Measurements from ENCODE around the gene ATP11B. TPM values are rescaled to one million over a fixed set of nuclear protein-coding genes. Genes with fewer than 3 reads are reported as not detected.

Gene ATP11B
- total RNA-seq, 3 donors from 2014 or later (not counting 1 experiment from before 2014, with no cell fraction given), result 157 to 174 (median 172) TPM

GRCh38 chr3:182962166-182962565 lies 168.9 kb downstream of the ATP11B start:
- Mint-ChIP-seq H3K27ac (peak overlapping the region; percentile 25 to 58), H3K27me3 (ENCODE audit: low read depth in 2 of 2) (no peaks in the 10 kb centered on the region), H3K4me1 (peaks cover 42 to 49% of the 10 kb centered on the region in 2 donors), H3K4me3 (no peak overlapping the region), H3K9me3 (no peaks in the 10 kb centered on the region), H3K36me3 (no peaks in the 10 kb centered on the region)
- intact Hi-C loops (cut with micrococcal nuclease), result loop anchor here (10.0 kb wide), 1 partner anchor 167 kb away; the partner anchor contains the start of gene ATP11B
- DNase-seq (no peak), ATAC-seq (no peak)
- H3K4me3 ChIP-seq (ENCODE audit: low read length), result no peak overlapping the region
- no peak for TF ChIP-seq CTCF (IDR thresholded peaks at IDR 0.05)
- peaks cover 18% of the 10 kb centered on the region for H3K36me3 ChIP-seq (ENCODE audit: control insufficient read depth, insufficient read depth, low read length)
- H3K27me3 ChIP-seq (ENCODE audit: control insufficient read depth, insufficient read depth, low read length), result no peaks in the 10 kb centered on the region
- no peak overlapping the region for H3K27ac ChIP-seq (ENCODE audit: low read length)
- no peaks in the 10 kb centered on the region for H3K9me3 ChIP-seq (ENCODE audit: control insufficient read depth, insufficient read depth, low read length)
- peaks cover 11% of the 10 kb centered on the region for H3K4me1 ChIP-seq (ENCODE audit: control insufficient read depth, insufficient read depth, low read length)

- Histone ChIP-seq H3K4me3 (ENCODE audit: low read length) (no peak overlapping the region), H3K9me3 (ENCODE audit: control insufficient read depth, insufficient read depth, low read length) (peaks cover 4% of the 10 kb centered on the region), H3K4me1 (ENCODE audit: control insufficient read depth, insufficient read depth, low read length) (peaks cover 19% of the 10 kb centered on the region), H3K27me3 (ENCODE audit: control insufficient read depth, insufficient read depth, low read length) (no peaks in the 10 kb centered on the region), H3K27ac (ENCODE audit: low read length) (no peak overlapping the region), H3K36me3 (ENCODE audit: control insufficient read depth, insufficient read depth, low read length) (peaks cover 17% of the 10 kb centered on the region)
- no peaks in the 10 kb centered on the region for H3K27me3 Mint-ChIP-seq (ENCODE audit: low read depth in 2 of 2)
- intact Hi-C loops (cut with micrococcal nuclease), result loop anchor here (10.0 kb wide), 1 partner anchor 169 kb away; the partner anchor contains the start of gene ATP11B
- H3K9me3 Mint-ChIP-seq, result no peaks in the 10 kb centered on the region
- ATAC-seq (no peak), DNase-seq (no peak)
- H3K27ac Mint-ChIP-seq, result no peak overlapping the region
- no peak for TF ChIP-seq CTCF (IDR thresholded peaks at IDR 0.05)
- no peaks in the 10 kb centered on the region for H3K36me3 Mint-ChIP-seq
- H3K4me1 Mint-ChIP-seq, result peaks cover 51 to 65% of the 10 kb centered on the region in 2 donors
- no peak overlapping the region for H3K4me3 Mint-ChIP-seq
- WGBS (ENCODE audit: insufficient coverage), result no CpG with 5 or more reads among the region's 1 CpG
Observed at GRCh38 chr3:182964179-182964578, 170.9 kb downstream of the ATP11B start.

- Histone ChIP-seq H3K4me1 (ENCODE audit: control insufficient read depth, insufficient read depth, low read length) (peaks cover 19% of the 10 kb centered on the region), H3K36me3 (ENCODE audit: control insufficient read depth, insufficient read depth, low read length) (peaks cover 10% of the 10 kb centered on the region), H3K4me3 (ENCODE audit: low read length) (no peak overlapping the region), H3K9me3 (ENCODE audit: control insufficient read depth, insufficient read depth, low read length) (peaks cover 4% of the 10 kb centered on the region), H3K27me3 (ENCODE audit: control insufficient read depth, insufficient read depth, low read length) (no peaks in the 10 kb centered on the region), H3K27ac (ENCODE audit: low read length) (no peak overlapping the region)
- no peak for TF ChIP-seq CTCF (IDR thresholded peaks at IDR 0.05)
- Mint-ChIP-seq H3K36me3 (no peaks in the 10 kb centered on the region), H3K27ac (peak overlapping the region; percentile 61 to 72), H3K4me1 (peaks cover 53 to 59% of the 10 kb centered on the region in 2 donors), H3K9me3 (no peaks in the 10 kb centered on the region), H3K27me3 (ENCODE audit: low read depth in 2 of 2) (no peaks in the 10 kb centered on the region), H3K4me3 (no peak overlapping the region)
- DNase-seq (no peak), ATAC-seq (no peak)
- 97% methylated on average over 8 of the region's 9 CpGs for WGBS (ENCODE audit: insufficient coverage)
- intact Hi-C loops (cut with micrococcal nuclease), result loop anchor here (5.0 to 10.0 kb wide), 2 partner anchors 49 to 171 kb away; partner anchors contain the start of gene ATP11B
Observed at GRCh38 chr3:182965861-182966366, 172.6 kb downstream of the ATP11B start.

Data from natural killer cell (primary cell).